Mesothelial cell of epicardium (in vitro differentiated cells): ENCODE results near the gene FBXO34. TPM values are rescaled to one million over a fixed set of nuclear protein-coding genes. Genes with fewer than 3 reads are reported as not detected.

Experiments used
- DNase-seq, 2 experiments: peaks; one replicate each; pipeline ENCODE4 v3.0.0; 2021; ENCODE audit warnings: low spot score in 2 of 2; ENCODE audit not compliant: unreplicated experiment in 2 of 2
- H3K27ac Mint-ChIP-seq: 2 replicates; pipeline ENCODE4 v1.8.0; 2021; ENCODE audit warnings: mixed read lengths
- H3K27me3 Mint-ChIP-seq: 2 replicates; pipeline ENCODE4 v1.8.0; 2021; ENCODE audit warnings: low read depth, mixed read lengths
- H3K36me3 Mint-ChIP-seq: 2 replicates; pipeline ENCODE4 v1.8.0; 2021; ENCODE audit warnings: mixed read lengths
- H3K4me1 Mint-ChIP-seq: 2 replicates; pipeline ENCODE4 v1.8.0; 2021; ENCODE audit warnings: mixed read lengths
- H3K4me3 Mint-ChIP-seq: 2 replicates; pipeline ENCODE4 v1.8.0; 2021; ENCODE audit warnings: mild to moderate bottlenecking, moderate library complexity, mixed read lengths
- H3K9me3 Mint-ChIP-seq: 2 replicates; pipeline ENCODE4 v1.8.0; 2021; ENCODE audit warnings: mixed read lengths
- CTCF ChIP-seq: fragments of 200-600 bp; sonication (generic); IDR thresholded peaks from one replicate; pipeline ENCODE4 v1.5.0; 2021; ENCODE audit warnings: antibody characterized with exemption; ENCODE audit not compliant: unreplicated experiment
- total RNA-seq: library from RNA; stranded (reverse); gene quantifications from 3 replicates; pipeline ENCODE4 v1.2.1, GENCODE V29; 2021

The FBXO34 gene
- total RNA-seq, 1 donor from 2014 or later, result 38.0 TPM

- peaks cover 1% of the 10 kb centered on the region for H3K4me1 Mint-ChIP-seq
- TF ChIP-seq CTCF, result no peak
- no peaks in the 10 kb centered on the region for H3K9me3 Mint-ChIP-seq
- H3K27me3 Mint-ChIP-seq, result no peaks in the 10 kb centered on the region
- H3K4me3 Mint-ChIP-seq, result no peak overlapping the region
- no peak overlapping the region for H3K27ac Mint-ChIP-seq
- DNase-seq, result no peak
- no peaks in the 10 kb centered on the region for H3K36me3 Mint-ChIP-seq
Measured at GRCh38 chr14:55291480-55292081, 20.4 kb downstream of the FBXO34 start.

GRCh38 chr14:55294603-55295002, 23.4 kb downstream of the FBXO34 start:
- TF ChIP-seq CTCF, result no peak
- Mint-ChIP-seq H3K9me3 (no peaks in the 10 kb centered on the region), H3K27ac (no peak overlapping the region), H3K4me3 (no peak overlapping the region), H3K27me3 (no peaks in the 10 kb centered on the region), H3K36me3 (peaks cover 11% of the 10 kb centered on the region), H3K4me1 (peaks cover 15% of the 10 kb centered on the region)
- DNase-seq, result no peak

- H3K4me3 Mint-ChIP-seq, result no peak overlapping the region
- peak overlapping the region; percentile 81 for H3K27ac Mint-ChIP-seq
- no peak for TF ChIP-seq CTCF
Measured at GRCh38 chr14:55297611-55298499, 26.6 kb downstream of the FBXO34 start.

GRCh38 chr14:55298500-55298822, 27.2 kb downstream of the FBXO34 start:
- peaks cover 35% of the 10 kb centered on the region for H3K4me1 Mint-ChIP-seq
- H3K27me3 Mint-ChIP-seq, result no peaks in the 10 kb centered on the region
- H3K36me3 Mint-ChIP-seq, result peaks cover 16% of the 10 kb centered on the region
- peak overlapping the region; percentile 81 for H3K27ac Mint-ChIP-seq
- no peak for TF ChIP-seq CTCF
- no peak for DNase-seq
- H3K4me3 Mint-ChIP-seq, result no peak overlapping the region
- H3K9me3 Mint-ChIP-seq, result no peaks in the 10 kb centered on the region

More at GRCh38 chr14:55297611-55298499, 26.6 kb downstream of the FBXO34 start:
- Mint-ChIP-seq H3K27me3 (no peaks in the 10 kb centered on the region), H3K4me1 (peaks cover 31% of the 10 kb centered on the region), H3K9me3 (no peaks in the 10 kb centered on the region), H3K36me3 (peaks cover 16% of the 10 kb centered on the region)
- DNase-seq, result no peak

GRCh38 chr14:55301437-55302121, 30.4 kb downstream of the FBXO34 start:
- no peak for TF ChIP-seq CTCF
- peaks cover 44% of the 10 kb centered on the region for H3K4me1 Mint-ChIP-seq
- no peaks in the 10 kb centered on the region for H3K27me3 Mint-ChIP-seq
- no peak overlapping the region for H3K4me3 Mint-ChIP-seq
- no peaks in the 10 kb centered on the region for H3K9me3 Mint-ChIP-seq
- peaks cover 16% of the 10 kb centered on the region for H3K36me3 Mint-ChIP-seq
- DNase-seq, result no peak
- peak overlapping the region; percentile 36 for H3K27ac Mint-ChIP-seq
